Measurements from ENCODE around the gene DVL2.

The DVL2 gene

DNA sequence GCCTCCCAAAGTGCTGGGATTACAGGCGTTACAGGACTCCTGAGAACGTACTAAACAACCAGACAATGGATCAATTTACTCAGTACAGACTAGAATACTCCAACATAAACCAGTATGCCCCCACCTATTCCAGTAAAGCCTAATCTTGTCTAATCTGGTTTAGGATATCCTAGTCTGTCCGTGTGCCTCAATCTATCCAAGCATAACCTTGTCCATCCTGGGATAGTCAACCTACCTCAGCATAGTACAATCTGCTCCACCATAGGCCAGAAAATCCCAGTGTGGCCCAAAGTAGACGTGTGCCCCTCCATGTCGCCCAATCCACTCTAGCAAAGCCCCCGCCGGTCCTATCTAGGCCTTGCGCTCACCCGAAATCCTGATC is 625 bp downstream of the DVL2 start:
- peak overlapping the region; percentile 81 for H3K27ac ChIP-seq
- TF ChIP-seq, protein P1, sequence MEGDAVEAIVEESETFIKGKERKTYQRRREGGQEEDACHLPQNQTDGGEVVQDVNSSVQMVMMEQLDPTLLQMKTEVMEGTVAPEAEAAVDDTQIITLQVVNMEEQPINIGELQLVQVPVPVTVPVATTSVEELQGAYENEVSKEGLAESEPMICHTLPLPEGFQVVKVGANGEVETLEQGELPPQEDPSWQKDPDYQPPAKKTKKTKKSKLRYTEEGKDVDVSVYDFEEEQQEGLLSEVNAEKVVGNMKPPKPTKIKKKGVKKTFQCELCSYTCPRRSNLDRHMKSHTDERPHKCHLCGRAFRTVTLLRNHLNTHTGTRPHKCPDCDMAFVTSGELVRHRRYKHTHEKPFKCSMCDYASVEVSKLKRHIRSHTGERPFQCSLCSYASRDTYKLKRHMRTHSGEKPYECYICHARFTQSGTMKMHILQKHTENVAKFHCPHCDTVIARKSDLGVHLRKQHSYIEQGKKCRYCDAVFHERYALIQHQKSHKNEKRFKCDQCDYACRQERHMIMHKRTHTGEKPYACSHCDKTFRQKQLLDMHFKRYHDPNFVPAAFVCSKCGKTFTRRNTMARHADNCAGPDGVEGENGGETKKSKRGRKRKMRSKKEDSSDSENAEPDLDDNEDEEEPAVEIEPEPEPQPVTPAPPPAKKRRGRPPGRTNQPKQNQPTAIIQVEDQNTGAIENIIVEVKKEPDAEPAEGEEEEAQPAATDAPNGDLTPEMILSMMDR (conservative IDR thresholded peaks at IDR 0.05): no peak

DNA sequence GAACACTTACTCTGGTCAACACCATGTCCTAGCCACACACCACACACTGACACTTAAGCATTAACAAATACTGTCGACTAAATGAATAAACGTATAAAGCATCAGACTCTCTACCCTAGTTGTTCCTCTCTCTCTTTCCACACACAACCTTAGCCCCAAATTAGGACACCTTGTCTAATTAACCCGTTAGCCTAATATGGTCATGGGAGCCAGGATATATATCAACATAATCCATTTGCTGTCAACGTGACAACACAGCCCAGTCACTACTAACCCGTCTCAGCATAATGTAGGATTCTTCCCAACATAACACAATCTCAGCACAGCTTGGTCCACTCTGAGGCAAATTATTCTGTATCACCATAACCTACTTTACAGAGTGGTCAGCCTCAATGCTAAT is 2.2 kb downstream of the DVL2 start:
- TF ChIP-seq, protein P1 (conservative IDR thresholded peaks at IDR 0.05): no peak

DNA sequence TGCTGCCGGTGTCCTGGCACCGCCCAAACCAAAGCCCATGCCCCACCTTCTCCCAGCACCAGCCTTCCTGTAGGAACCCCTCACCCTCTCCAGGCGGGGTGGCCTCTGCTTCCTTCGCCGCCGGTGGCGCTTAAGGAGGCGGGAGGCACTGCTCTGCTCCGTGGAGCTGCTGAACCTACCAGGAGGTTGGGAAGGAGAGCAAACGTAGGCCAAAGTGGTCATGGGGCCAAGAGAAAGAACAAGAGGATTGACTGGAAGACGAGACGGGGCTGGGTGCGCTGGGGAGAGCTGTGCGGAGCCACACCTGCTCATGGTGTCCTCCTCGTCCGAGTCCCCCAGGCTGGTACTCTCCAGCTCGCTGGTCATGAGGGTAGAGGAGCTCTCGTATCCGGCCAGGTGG is 4.8 kb downstream of the DVL2 start:
- no peak overlapping the region for H3K27ac ChIP-seq
- TF ChIP-seq, protein P1 (conservative IDR thresholded peaks at IDR 0.05): no peak

More for the DNA sequence above, 2.2 kb downstream of the DVL2 start:
- H3K27ac ChIP-seq: no peak overlapping the region

DNA sequence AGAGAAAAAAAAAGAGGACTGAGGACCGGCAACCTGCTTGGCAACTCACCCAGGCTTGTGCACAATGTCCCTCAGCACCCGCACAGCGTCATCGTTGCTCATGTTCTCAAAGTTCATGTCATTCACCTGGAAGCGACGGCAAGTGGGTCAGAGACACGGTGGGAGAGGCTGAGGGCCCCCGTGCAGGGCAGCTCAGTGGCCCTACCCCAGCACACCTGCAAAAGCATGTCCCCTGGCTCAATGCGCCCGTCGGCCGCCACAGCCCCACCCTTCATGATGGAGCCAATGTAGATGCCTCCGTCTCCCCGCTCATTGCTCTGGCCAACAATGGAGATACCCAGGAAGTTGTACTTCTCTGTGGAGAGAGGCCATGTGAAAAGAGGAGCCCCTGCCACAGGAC is 5.4 kb downstream of the DVL2 start:
- no peak overlapping the region for H3K27ac ChIP-seq
- TF ChIP-seq, protein P1 (conservative IDR thresholded peaks at IDR 0.05): no peak

DNA sequence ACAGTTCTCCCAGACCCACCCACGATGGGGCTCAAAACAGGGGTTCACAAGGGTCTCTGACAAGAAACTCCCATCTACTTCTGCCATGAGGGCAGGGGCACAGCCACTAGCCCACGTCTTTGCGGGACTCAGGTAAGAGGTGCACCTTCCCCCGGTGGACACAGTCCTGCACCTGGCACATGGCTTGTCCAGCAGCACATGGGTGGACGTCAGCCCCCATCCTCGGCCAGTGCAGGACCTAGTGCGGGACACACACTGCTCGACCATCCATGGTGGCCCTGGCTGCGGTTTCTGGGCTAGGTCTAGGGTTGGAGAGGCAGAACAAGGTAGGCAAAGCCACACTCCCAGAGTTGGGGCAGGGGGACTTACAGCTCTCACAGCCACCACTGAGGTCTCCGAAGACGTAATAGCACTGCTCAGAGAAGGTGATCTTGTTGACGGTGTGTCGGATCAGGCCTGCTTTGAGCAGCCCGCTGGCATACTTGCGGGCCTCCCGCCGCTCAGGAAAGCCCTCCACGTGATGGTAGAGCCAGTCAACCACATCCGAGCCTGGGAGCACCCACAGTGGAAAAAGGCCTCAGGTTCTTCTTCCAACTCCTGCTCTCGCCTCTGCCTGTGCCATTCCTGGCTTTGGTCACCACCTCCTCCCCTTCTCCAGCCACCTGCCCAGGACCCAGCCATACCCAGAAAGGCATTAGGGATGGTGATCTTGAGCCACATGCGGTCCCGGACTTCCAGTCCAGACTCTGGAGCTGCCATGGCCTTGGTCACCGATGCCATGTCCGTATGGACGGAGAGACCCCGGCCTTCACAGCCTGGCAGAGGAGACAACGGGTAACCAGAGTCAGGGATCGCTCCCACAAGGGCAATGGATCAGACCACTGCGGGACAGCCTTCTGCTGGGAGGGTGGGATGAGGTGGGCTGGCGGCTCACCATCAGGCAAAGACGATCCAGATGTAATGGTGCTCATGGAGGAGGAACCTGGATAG is 7.3 kb downstream of the DVL2 start:
- TF ChIP-seq, protein P1 (conservative IDR thresholded peaks at IDR 0.05): no peak
- no peak overlapping the region for H3K27ac ChIP-seq

DNA sequence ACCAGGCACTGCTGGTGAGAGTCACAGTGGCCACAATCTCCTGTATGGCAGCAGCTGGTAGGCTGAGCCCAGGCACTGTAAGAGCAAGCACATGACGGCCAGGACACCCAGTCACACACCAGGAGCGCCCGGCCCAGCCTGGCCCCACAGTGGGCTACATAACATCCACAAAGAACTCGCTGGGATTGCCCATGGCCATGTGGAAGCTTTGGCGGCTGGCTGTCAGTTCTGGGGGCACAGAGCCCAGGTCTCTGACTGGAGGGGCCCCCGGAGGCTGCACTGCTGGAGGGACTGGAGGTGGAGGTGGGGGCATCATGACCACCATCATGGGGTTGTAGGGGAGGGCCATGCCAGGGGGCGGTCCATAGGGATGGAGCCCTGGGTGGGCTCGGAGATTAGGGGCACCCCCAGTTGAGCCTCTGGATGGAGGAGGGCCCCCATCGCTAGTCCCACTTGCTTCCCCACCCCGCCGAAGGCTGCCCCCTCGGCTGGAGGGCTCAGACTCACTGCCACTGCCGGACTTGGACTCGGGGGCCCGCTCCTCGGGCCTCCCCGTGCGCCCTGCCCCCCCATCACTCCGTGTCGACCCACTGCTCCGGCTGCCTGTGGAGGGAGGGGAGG is 8.5 kb downstream of the DVL2 start:
- TF ChIP-seq, protein P1 (conservative IDR thresholded peaks at IDR 0.05): no peak

DNA sequence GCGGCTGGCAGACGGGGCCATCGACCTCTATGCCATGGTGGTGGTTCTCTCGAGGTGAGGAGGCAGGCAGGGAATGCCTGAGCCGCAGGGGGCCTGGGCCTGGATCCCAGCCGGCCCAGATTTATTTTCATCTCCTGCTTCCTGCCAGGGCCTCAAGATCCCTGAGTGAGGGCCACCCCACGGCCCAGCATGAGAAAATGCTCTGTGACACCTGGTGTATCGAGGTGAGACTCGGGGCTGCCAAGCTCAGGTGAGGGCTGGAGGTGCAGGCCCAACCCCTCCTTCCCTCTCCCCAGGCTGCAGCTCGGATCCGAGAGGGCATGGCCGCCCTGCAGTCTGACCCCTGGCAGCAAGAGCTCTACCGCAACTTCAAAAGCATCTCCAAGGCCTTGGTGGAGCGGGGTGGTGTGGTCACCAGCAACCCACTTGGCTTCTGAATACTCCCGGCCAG is 9.6 kb downstream of the DVL2 start:
- TF ChIP-seq, protein P1 (conservative IDR thresholded peaks at IDR 0.05): no peak
- H3K27ac ChIP-seq: no peak overlapping the region

More for the DNA sequence above, 8.5 kb downstream of the DVL2 start:
- H3K27ac ChIP-seq: no peak overlapping the region

All from VCaP (cell line).